ENCODE results near the gene FAM83C.
"Not testable (repeated sequence)": the region's sequence is repeated elsewhere in the genome, so short reads cannot be mapped to it uniquely, and the experiment has no call there.

The FAM83C gene

DNA sequence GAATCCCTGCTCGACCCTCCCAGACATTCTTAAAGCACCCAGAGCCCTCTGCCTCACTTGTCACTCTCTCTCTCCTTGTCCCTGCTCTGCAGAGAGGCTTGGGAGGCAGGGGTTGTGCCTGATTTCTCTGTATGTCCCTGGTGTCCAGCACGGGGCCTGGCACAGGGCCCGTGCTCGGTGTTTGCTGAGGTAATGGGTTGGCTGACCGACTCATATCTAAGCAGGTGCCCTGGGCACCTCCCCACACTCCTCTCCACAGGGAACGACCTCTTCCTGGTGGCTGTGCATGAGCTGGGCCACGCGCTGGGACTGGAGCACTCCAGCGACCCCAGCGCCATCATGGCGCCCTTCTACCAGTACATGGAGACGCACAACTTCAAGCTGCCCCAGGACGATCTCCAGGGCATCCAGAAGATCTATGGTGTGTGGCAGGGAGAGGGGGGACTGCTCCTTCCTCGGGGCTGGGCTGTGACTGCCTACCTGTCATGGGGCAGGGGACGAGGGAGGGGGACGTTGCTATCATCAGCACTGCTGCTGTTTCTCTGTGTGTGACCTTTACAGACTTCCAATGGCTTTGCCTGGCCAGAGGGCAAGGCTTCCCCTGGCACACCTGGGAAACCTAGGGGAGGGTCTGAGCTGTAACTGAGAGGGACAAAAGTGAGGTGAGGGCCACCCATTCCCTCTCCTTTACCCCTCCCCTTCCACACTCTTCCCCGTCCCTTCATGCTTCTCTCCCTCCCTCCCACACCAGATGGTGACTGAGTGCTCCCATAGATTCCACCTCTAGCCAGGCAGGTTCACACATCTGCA is 28.5 kb downstream of the FAM83C start:
- no peak for DNase-seq (ENCODE audit: low spot score)

DNA sequence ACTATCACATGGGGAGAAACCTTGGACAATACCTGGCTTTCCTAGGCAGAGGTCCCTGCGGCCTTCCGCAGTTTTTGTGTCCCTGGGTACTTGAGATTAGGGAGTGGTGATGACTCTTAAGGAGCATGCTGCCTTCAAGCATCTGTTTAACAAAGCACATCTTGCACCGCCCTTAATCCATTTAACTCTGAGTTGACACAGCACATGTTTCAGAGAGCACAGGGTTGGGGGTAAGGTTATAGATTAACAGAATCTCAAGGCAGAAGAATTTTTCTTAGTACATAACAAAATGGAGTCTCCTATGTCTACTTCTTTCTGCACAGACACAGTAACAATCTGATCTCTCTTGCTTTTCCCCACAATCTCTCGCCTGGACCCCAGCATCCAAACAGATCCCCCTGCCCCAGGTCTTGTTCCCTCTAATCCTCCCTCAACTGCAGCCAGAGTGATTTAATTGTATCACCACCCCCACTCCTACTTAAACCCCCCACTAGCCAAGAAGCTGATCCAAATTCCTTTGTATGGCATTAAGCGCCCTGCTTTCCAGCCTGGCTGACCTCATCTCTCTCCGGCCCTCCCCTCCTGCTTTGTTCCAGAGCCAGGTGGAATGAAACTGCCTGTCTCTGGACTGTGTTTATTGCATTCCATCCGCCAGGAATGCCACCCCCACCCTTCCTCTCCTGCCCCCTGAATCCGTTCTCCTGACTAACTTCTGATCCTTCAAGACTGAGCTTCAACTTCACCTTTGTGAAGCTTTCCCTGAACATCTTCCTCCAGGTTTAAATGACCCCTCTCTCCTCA is 29.3 kb downstream of the FAM83C start:
- DNase-seq (ENCODE audit: low spot score), result not testable (repeated sequence)

DNA sequence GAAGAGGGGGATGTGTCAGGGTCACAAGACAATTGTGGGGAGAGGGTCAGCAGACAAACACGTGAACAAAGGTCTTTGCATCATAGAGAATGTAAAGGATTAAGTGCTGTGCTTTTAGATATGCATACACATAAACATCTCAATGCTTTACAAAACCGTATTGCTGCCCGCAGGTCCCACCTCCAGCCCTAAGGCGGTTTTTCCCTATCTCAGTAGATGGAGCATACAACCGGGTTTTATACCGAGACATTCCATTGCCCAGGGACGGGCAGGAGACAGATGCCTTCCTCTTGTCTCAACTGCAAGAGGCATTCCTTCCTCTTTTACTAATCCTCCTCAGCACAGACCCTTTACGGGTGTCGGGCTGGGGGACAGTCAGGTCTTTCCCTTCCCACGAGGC is 29.9 kb downstream of the FAM83C start:
- DNase-seq (ENCODE audit: low spot score), result not testable (repeated sequence)

DNA sequence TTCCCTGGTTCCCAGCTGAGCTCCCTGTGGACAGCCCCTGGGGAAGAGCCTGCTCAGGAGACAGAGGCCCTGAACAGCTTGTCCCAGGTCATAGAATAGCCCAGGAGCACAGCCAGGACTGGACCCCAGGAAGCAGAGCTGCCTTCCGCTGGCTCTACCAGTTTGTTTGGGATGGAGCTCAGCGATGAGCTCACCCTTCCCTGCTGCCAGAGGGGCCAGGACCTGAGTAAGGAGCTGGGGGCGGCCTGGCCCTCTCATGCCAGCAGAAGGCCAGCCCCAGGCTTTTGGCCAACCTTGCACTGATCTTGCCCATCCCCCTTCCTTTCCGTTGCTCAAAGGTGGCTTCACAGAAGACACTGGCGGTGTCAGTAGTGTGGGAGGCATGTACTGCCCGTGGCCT is 31.8 kb downstream of the FAM83C start:
- no peak for DNase-seq (ENCODE audit: low spot score)

DNA sequence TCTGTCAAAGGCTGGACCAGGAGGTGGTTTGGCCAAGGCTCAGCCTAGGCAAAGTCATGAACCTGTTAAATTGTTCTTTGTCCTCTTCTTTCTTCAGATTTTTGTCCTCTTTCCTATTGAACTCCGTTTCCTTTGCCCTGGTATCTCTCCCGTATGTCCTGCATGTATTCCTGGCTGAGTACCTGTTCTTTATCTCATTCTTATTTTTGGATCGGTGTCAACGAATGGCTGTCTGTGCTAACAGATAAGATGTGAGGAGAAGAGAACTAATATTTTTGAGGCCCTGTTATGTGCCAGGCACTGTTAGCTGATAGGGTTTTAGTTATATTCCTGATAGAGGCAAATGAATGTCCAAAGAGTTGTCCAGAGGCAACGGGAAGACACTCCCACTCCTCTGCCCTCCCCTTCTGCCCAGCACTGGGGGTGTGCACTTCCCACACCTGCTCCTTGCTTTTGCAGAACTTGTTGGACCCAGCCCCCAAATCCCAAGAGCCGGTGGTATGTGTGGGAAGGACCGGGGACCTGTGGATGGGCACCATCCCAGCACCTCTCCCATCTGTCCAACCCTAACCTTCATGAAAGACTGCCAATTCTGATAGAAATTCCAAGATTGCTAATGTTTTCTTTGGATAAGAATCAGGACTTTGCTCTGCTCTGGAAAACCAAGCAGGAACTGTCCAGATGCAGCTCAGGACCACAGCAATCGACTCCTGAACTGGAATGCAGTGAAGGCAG is 34.9 kb downstream of the FAM83C start:
- DNase-seq (ENCODE audit: low spot score), result peak; percentile 41

DNA sequence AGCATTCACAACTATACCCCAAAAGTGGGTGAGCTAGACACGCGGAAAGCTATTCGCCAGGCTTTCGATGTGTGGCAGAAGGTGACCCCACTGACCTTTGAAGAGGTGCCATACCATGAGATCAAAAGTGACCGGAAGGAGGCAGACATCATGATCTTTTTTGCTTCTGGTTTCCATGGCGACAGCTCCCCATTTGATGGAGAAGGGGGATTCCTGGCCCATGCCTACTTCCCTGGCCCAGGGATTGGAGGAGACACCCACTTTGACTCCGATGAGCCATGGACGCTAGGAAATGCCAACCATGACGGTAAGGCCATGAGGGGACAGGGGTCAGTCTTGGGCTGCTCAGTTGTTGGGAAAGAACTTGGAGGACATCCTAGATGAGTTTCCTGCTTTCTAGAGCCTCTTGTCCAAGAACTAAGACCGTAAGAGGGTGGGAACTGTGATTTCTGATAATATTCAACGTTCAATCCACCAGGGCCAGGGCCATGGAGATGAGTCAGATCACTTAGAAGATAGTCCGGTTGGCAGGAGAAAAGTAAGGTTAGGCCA is 37.7 kb downstream of the FAM83C start:
- no peak for DNase-seq (ENCODE audit: low spot score)

- no peak for DNase-seq (ENCODE audit: low spot score)
Observed at GRCh38 chr20:35253010-35253409, 39.2 kb downstream of the FAM83C start.

DNA sequence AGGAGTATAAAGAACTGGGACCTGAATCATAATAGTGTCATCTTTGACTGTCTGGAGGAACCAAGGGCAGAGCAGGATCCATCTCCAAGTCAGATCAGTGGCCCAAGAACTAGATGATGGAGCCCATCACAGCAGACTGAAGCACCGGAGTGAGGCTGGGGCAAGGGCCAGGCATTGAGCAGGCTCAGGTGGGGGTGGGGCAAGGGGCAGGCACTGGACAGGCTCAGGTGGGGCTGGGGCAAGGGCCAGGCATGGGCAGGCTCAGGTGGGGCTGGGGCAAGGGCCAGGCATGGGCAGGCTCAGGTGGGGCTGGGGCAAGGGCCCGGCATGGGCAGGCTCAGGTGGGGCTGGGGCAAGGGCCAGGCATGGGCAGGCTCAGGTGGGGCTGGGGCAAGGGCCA is 39.6 kb downstream of the FAM83C start:
- DNase-seq (ENCODE audit: low spot score), result not testable (repeated sequence)

- no peak for DNase-seq (ENCODE audit: low spot score)
Observed at GRCh38 chr20:35252037-35252461, 40.2 kb downstream of the FAM83C start.

DNA sequence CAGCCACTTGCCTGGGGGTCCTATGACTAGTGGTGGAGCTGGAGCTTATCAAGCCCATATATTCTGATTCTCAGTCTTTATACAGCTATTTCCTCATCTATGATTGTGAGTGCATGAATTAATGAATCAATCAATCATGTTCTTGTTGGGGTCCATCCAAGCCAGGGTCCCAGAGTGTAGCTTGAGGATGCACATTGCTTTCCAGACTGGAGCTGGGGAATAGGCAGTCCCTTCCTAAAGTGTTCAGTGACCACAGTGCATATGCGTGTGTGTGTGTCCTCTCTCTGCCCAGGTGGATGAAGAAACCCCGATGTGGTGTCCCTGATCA is 40.6 kb downstream of the FAM83C start:
- no peak for DNase-seq (ENCODE audit: low spot score)

DNA sequence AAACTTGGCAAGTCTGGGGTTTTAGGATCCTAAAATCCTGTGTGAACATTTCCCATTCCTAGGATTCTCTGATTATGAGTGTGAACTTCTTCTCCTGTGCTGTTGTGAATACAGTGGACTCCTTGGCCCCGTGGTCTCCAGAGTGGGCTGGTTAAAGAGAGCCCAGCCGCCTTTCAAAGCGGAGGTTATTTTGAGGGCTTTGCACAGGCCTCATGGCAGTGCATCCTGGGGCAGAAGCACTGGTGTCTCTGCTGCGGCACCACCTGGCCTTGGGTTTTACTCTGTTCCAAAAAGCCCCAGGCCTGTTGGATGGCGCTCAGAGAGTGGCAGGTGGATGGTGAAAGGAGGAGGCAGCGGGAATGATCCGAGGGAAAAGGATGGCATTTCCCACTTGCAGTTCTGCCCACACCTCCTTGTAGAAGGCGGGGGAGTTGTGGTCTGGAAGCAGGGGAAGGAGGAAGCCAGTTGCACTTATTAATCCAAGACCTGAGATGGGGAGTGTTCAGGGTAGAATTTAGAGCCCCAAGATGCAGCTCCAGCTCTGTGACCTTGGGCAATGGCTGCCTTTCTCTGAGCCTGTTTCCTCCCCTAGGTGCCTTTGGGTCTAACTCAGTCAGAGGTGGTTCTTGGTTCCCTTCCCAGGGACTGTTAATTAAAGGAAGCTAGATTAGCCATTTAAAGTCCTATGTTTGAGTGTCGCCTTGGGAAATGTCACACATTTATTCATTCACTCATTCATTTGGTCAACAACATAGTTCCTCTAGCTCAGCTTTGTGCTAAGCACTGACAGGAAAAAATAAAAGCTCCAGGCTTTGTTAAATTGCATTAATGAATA is 43.4 kb downstream of the FAM83C start:
- peak; percentile 40 for DNase-seq (ENCODE audit: low spot score)

GRCh38 chr20:35246723-35247122 is 45.5 kb downstream of the FAM83C start:
- DNase-seq (ENCODE audit: low spot score), result no peak

- DNase-seq (ENCODE audit: low spot score), result no peak
Observed at GRCh38 chr20:35243986-35244385, 48.2 kb downstream of the FAM83C start.

DNA sequence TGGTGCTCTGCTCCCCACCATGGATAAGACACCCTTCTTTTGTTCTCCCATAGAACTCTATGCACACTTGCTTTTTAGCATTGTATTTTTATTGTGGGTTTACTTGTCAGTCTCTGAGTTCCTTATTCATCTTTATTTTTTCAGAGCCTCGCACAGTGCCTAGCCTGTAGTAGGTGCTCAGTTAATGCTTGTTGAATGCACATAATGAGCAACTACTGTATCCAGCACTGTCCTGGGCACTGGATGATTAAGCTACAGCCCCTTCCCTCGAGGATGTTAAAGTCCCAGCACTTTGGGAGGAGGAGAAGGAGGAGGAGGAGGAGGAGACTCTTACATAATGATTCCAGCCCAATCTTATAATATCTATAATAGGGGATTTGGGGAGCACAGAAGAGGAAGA is 48.9 kb downstream of the FAM83C start:
- DNase-seq (ENCODE audit: low spot score), result no peak

GRCh38 chr20:35240811-35241293 is 51.4 kb downstream of the FAM83C start:
- DNase-seq (ENCODE audit: low spot score), result no peak

DNA sequence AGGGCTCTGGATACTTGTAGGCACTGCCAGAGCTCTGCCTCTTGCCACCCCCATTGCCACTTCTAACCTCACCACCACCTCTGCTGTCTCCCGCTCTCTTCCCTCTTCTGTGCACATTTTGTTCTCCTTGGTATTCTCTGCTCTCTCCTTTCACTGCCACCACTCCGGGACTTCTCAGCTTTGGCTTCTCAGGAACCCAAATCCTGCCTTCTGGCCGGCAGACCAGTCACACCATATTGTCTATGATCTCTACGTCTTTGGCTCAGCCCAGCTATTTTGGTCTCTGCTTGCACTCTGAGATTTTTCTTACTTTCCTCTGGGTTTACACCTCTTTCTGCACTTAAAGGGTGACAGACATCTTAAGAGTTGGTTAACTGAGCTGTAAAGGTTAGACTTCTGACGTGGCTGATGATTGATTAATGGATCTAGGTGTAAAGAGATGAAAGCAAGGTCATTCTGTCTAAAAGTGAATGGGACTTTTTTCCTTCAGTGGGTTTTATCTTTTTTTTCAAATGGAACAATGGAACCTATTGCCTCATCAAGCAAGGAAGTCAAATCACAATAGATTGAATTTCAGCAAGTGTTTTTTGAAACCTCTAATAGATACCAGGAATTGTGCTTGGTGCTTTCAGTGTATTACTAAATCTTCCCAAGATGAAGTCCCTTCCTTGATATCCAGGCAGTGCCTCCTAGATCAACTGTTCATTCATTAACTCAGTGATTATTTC is 52.0 kb downstream of the FAM83C start:
- DNase-seq (ENCODE audit: low spot score), result no peak

- no peak for DNase-seq (ENCODE audit: low spot score)
Observed at GRCh38 chr20:35238735-35239134, 53.5 kb downstream of the FAM83C start.

GRCh38 chr20:35238170-35238569 is 54.1 kb downstream of the FAM83C start:
- no peak for DNase-seq (ENCODE audit: low spot score)

- no peak for DNase-seq (ENCODE audit: low spot score)
Observed at GRCh38 chr20:35237486-35237885, 54.7 kb downstream of the FAM83C start.

DNA sequence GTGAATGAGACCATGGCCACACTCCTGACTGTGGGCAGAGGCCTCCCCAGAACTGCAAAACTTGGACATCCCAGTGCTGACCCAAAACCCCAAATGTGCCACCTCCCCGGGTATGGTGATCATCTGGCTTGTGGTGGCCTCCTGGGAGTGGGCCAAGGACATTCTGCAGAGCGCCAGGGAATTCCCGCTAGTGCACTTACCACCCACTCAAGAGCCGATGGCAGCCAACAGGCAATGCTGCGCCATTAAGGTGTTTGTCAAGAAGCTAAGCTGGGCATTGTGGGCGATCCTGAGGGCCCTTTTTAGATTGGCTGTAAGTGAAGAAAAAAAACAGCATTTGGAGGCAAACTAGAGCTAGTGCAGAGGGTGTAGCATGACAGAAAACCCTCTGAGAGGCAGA is 56.3 kb downstream of the FAM83C start:
- DNase-seq (ENCODE audit: low spot score), result no peak
